PC-3 (cell line): ENCODE measurements around the gene MDM4. TPM values are rescaled to one million over a fixed set of nuclear protein-coding genes. Genes with fewer than 3 reads are reported as not detected.

Experiments
- ATAC-seq: fragments of 200-7000 bp; cut with Tn5 transposase; 2 replicates; pipeline ENCODE4 v1.9.1; 2020; ENCODE audit warnings: mild to moderate bottlenecking, moderate library complexity
- BruUV-seq: library from RNA; stranded (reverse); fragments of 400-500 nt; replicated peaks from 2 replicates; lab custom pipeline; 2021; lab: Mats Ljungman, UMichigan
- CTCF ChIA-PET: fragments of 300-600 bp; sonication (Branson Sonifier 250); formaldehyde crosslinking; loops from one replicate; lab custom pipeline; 2022; ENCODE audit warnings: antibody characterized with exemption; lab: Charles Lee
- POLR2A ChIA-PET: fragments of 300-600 bp; sonication (Branson Sonifier 250); formaldehyde crosslinking; loops from one replicate; lab custom pipeline; 2022; ENCODE audit warnings: antibody characterized with exemption; ENCODE audit not compliant: unreplicated experiment; lab: Charles Lee
- DNase-seq: peaks from one replicate; pipeline ENCODE4 v3.0.0-alpha.2; 2015
- H2AFZ ChIP-seq: fragments of 300-600 bp; sonication (generic); 2 replicates; pipeline ENCODE4 v1.6.0; 2016; ENCODE audit warnings: antibody characterized with exemption, low read length
- H3F3A ChIP-seq: fragments of 300-600 bp; sonication (generic); one replicate; pipeline ENCODE4 v1.6.0; 2017; ENCODE audit warnings: antibody characterized with exemption, low read length, control low read depth, mild to moderate bottlenecking; ENCODE audit not compliant: unreplicated experiment
- H3K27ac ChIP-seq: fragments of 300-600 bp; sonication (generic); 2 replicates; pipeline ENCODE4 v1.5.1; 2016; ENCODE audit warnings: mild to moderate bottlenecking, low read length
- H3K27me3 ChIP-seq: fragments of 300-600 bp; sonication (generic); 2 replicates; pipeline ENCODE4 v1.6.1; 2016; ENCODE audit warnings: low read length, mixed read lengths
- H3K36me3 ChIP-seq: fragments of 300-600 bp; sonication (generic); 2 replicates; pipeline ENCODE4 v1.6.1; 2016; ENCODE audit warnings: low read depth, mixed run types, low read length, mixed read lengths
- H3K4me1 ChIP-seq: fragments of 300-600 bp; sonication (generic); 2 replicates; pipeline ENCODE4 v1.5.1; 2016; ENCODE audit warnings: low read length; ENCODE audit not compliant: insufficient read depth
- H3K4me2 ChIP-seq: fragments of 300-600 bp; sonication (generic); 2 replicates; pipeline ENCODE4 v1.6.0; 2016; ENCODE audit warnings: low read length
- H3K4me3 ChIP-seq: fragments of 300-600 bp; sonication (generic); 2 replicates; pipeline ENCODE4 v1.5.1; 2016; ENCODE audit warnings: mild to moderate bottlenecking, low read length, mixed read lengths
- H3K79me2 ChIP-seq: fragments of 300-600 bp; sonication (generic); 2 replicates; pipeline ENCODE4 v1.6.1; 2017; ENCODE audit warnings: low read length, mixed read lengths
- H3K9ac ChIP-seq: fragments of 300-600 bp; sonication (generic); 2 replicates; pipeline ENCODE4 v1.6.0; 2016; ENCODE audit warnings: mild to moderate bottlenecking, low read length
- H3K9me2 ChIP-seq: fragments of 300-600 bp; sonication (generic); replicated peaks from 2 replicates; pipeline ENCODE4 v1.6.1; 2016; ENCODE audit warnings: mixed run types, low read length, mixed read lengths
- H3K9me3 ChIP-seq: fragments of 300-600 bp; sonication (generic); 2 replicates; pipeline ENCODE4 v1.6.1; 2016; ENCODE audit warnings: low read length, mixed read lengths
- H4K20me1 ChIP-seq: fragments of 300-600 bp; sonication (generic); 2 replicates; pipeline ENCODE4 v1.6.1; 2016; ENCODE audit warnings: low read length, mixed read lengths
- EZH2 ChIP-seq: fragments of 300-600 bp; sonication (generic); IDR thresholded peaks from one replicate; pipeline ENCODE4 v1.6.1; 2017; ENCODE audit warnings: antibody characterized with exemption, mild to moderate bottlenecking, low read length; ENCODE audit not compliant: unreplicated experiment
- EZH2phosphoT487 ChIP-seq: fragments of 300-600 bp; sonication (generic); IDR thresholded peaks from 2 replicates; pipeline ENCODE4 v1.6.1; 2018; ENCODE audit warnings: mild to moderate bottlenecking, antibody characterized with exemption, low read length, borderline replicate concordance
- intact Hi-C: fragments of 100-400 bp; cut with micrococcal nuclease; formaldehyde crosslinking; loops from 2 replicates; pipeline ENCODE4 v1.9.0; 2023
- total RNA-seq: library from RNA; depleted of rRNA; stranded (reverse); fragments of >200 nt; gene quantifications from 2 replicates; pipeline ENCODE4 v1.2.3, GENCODE V29; 2014
- TF ChIP-seq, protein P1 (sequence below): fragments of 300-600 bp; sonication (generic); conservative IDR thresholded peaks from 2 replicates; pipeline ENCODE4 v1.5.1; 2017; ENCODE audit warnings: antibody characterized with exemption, low read depth, mild to moderate bottlenecking, low read length

MDM4 gene
- total RNA-seq, 1 experiment from 2014 or later, result 36.3 TPM

DNA sequence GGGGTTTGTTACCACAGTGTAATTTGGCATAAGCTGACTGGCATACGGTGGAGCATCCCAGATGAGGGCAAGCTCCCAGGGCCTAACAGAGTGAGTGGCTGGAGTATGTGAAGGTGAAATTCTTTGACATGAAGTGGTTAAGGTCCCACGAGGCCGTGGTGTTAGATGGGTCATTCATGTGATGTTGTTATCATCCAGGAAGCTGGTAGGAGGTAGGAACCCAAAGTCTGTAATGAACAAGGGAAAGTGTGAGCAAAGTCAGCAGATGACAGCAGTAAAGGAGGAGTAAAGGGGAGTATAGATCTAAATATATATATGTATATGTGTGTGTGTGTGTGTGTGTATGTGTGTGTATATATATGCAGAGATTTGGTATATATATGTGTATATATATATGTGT lies 47.6 kb downstream of the MDM4 start:
- no peak overlapping the region for H3K27ac ChIP-seq
- no peaks in the 10 kb centered on the region for H4K20me1 ChIP-seq
- no peaks in the 10 kb centered on the region for H3K79me2 ChIP-seq
- no peaks in the 10 kb centered on the region for H3K27me3 ChIP-seq
- no TSS peak for BruUV-seq
- no peak overlapping the region for H2AFZ ChIP-seq
- ATAC-seq, result no peak
- no peaks in the 10 kb centered on the region for H3K9me2 ChIP-seq
- no peak overlapping the region for H3K4me3 ChIP-seq
- peaks cover 1% of the 10 kb centered on the region; the same call in 1 of the 2 replicates for H3K36me3 ChIP-seq
- H3K4me1 ChIP-seq, result peaks cover 40% of the 10 kb centered on the region
- no peaks in the 10 kb centered on the region for H3K9me3 ChIP-seq
- TF ChIP-seq EZH2phosphoT487, result no peak
- no peak for TF ChIP-seq EZH2
- TF ChIP-seq, protein P1, sequence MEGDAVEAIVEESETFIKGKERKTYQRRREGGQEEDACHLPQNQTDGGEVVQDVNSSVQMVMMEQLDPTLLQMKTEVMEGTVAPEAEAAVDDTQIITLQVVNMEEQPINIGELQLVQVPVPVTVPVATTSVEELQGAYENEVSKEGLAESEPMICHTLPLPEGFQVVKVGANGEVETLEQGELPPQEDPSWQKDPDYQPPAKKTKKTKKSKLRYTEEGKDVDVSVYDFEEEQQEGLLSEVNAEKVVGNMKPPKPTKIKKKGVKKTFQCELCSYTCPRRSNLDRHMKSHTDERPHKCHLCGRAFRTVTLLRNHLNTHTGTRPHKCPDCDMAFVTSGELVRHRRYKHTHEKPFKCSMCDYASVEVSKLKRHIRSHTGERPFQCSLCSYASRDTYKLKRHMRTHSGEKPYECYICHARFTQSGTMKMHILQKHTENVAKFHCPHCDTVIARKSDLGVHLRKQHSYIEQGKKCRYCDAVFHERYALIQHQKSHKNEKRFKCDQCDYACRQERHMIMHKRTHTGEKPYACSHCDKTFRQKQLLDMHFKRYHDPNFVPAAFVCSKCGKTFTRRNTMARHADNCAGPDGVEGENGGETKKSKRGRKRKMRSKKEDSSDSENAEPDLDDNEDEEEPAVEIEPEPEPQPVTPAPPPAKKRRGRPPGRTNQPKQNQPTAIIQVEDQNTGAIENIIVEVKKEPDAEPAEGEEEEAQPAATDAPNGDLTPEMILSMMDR, result no peak
- ChIA-PET POLR2A (no interaction called here), CTCF (interaction anchor here (0.5 kb wide), 1 partner anchor 1543 kb away, joined by 7 read pairs; no protein-coding TSS in a partner anchor)
- intact Hi-C loops, result no loop called here
- no peak for DNase-seq
- no peak overlapping the region for H3K4me2 ChIP-seq
- no peak overlapping the region for H3K9ac ChIP-seq
- no peaks in the 10 kb centered on the region for H3F3A ChIP-seq

DNA sequence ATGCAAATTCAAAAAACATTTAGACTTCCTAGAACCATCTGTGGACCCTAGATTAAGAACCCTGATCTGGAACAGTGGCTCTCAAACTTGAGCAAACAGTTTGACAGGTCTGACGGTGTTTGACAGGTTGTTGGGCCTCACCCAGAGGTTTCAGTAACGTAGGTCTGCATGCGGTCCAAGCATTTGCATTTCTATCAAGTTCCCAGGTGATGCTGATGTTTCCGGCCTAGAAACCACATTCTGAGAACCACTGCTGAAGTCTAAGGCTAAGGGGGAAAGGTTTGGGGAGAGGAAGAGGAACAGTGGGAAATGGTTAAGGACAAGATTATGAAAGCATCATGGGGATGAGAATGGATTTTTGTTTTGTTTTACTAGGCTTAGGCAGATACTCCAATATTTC lies 48.6 kb downstream of the MDM4 start:
- H2AFZ ChIP-seq, result no peak overlapping the region
- H3K27ac ChIP-seq, result no peak overlapping the region
- no peaks in the 10 kb centered on the region for H3K27me3 ChIP-seq
- H3K79me2 ChIP-seq, result no peaks in the 10 kb centered on the region
- TF ChIP-seq EZH2, result no peak
- TF ChIP-seq, protein P1, result no peak
- TF ChIP-seq EZH2phosphoT487, result no peak
- H4K20me1 ChIP-seq, result no peaks in the 10 kb centered on the region
- H3K4me2 ChIP-seq, result peak overlapping the region; percentile 59; the same call in 1 of the 2 replicates
- ATAC-seq (no peak), DNase-seq (no peak)
- ChIA-PET CTCF (interaction anchor here (0.6 to 2.8 kb wide), 3 partner anchors 9 to 242 kb away, joined by 3 to 103 read pairs (median 17); no protein-coding TSS in a partner anchor), POLR2A (no interaction called here)
- no peaks in the 10 kb centered on the region for H3K9me2 ChIP-seq
- no peak overlapping the region for H3K4me3 ChIP-seq
- peaks cover 40% of the 10 kb centered on the region for H3K4me1 ChIP-seq
- no TSS peak for BruUV-seq
- H3K9ac ChIP-seq, result no peak overlapping the region
- no peaks in the 10 kb centered on the region for H3K36me3 ChIP-seq
- no peaks in the 10 kb centered on the region for H3F3A ChIP-seq
- intact Hi-C loops, result loop anchor here (1.0 kb wide), 1 partner anchor 198 kb away; no protein-coding TSS in a partner anchor
- H3K9me3 ChIP-seq, result no peaks in the 10 kb centered on the region
